C4-2B (cell line): ENCODE data around the gene ZSWIM5.

Experiments used
- ZFX ChIP-seq: fragments of 450-650 bp; IDR thresholded peaks from 2 replicates; pipeline ENCODE4 v1.6.1; 2017
- TF ChIP-seq, protein P1 (sequence below): fragments of 450-650 bp; conservative IDR thresholded peaks from 2 replicates; pipeline ENCODE4 v1.5.1; 2017; ENCODE audit warnings: mild to moderate bottlenecking

DNA sequence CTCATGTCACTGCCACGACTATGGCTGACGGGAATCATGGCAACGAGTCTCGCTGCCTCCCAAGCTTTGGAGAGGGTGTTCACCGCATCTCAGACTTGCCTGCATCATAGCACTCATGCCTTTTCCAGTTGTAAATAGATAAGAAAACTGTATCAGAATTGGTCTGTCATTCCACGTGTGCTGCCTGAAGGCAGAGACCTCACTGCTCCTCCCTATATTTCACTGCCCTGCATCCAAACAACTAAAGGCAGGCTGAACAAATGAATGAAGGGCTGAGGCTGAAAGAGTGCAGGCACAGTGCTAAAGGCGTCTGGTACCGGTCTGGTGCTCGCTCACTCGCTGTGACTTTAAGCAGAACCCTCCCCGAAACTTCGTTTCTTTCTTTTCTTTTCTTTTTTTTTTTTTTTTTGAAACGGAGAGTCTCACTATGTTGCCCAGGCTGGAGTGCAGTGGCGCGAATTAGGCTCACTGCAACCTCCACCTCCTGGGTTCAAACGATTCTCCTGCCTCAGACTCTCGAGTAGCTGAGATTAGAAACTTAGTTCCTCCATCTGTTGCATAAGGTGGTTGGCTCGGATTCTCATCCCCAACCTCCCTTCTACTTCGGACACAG lies 220.6 kb downstream of the ZSWIM5 start:
- TF ChIP-seq, protein P1, sequence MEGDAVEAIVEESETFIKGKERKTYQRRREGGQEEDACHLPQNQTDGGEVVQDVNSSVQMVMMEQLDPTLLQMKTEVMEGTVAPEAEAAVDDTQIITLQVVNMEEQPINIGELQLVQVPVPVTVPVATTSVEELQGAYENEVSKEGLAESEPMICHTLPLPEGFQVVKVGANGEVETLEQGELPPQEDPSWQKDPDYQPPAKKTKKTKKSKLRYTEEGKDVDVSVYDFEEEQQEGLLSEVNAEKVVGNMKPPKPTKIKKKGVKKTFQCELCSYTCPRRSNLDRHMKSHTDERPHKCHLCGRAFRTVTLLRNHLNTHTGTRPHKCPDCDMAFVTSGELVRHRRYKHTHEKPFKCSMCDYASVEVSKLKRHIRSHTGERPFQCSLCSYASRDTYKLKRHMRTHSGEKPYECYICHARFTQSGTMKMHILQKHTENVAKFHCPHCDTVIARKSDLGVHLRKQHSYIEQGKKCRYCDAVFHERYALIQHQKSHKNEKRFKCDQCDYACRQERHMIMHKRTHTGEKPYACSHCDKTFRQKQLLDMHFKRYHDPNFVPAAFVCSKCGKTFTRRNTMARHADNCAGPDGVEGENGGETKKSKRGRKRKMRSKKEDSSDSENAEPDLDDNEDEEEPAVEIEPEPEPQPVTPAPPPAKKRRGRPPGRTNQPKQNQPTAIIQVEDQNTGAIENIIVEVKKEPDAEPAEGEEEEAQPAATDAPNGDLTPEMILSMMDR = no peak
- TF ChIP-seq ZFX = no peak
